HepG2 (cell line): ENCODE measurements around the gene FAM156B. TPM values are rescaled to one million over a fixed set of nuclear protein-coding genes. Genes with fewer than 3 reads are reported as not detected.

ENCODE experiments used
- DNMT3B ChIP-seq: conservative IDR thresholded peaks from 2 replicates; pipeline ENCODE4 v1.6.1; 2016; ENCODE audit warnings: missing biosample characterization, control low read depth
- ELF4 ChIP-seq: sonication (generic); formaldehyde crosslinking; IDR thresholded peaks from 2 replicates; pipeline ENCODE4 v1.5.0; 2020; ENCODE audit warnings: missing genetic modification reagents, mild to moderate bottlenecking, moderate library complexity, borderline replicate concordance
- HOXA7 ChIP-seq: sonication (generic); formaldehyde crosslinking; IDR thresholded peaks from 2 replicates; pipeline ENCODE4 v1.8.1; 2022; ENCODE audit warnings: mild to moderate bottlenecking, missing genetic modification reagents, moderate library complexity
- KDM6A ChIP-seq: IDR thresholded peaks from 2 replicates; pipeline ENCODE4 v1.6.1; 2016; ENCODE audit warnings: low read depth
- MAFF ChIP-seq: IDR thresholded peaks from 2 replicates; pipeline ENCODE4 v1.6.1; 2011; ENCODE audit warnings: low read depth, low read length, improper control_type of control experiment
- NFYB ChIP-seq: sonication (generic); formaldehyde crosslinking; IDR thresholded peaks from 2 replicates; pipeline ENCODE4 v1.4.0; 2020; ENCODE audit warnings: missing genetic modification reagents
- SPEN ChIP-seq: sonication (generic); formaldehyde crosslinking; IDR thresholded peaks from 2 replicates; pipeline ENCODE4 v1.5.1; 2020; ENCODE audit warnings: low read depth, mild to moderate bottlenecking, missing genetic modification reagents
- TEAD3 ChIP-seq: optimal IDR thresholded peaks from 2 replicates; pipeline ENCODE3; 2016; ENCODE audit warnings: borderline replicate concordance
- ZFYVE20 ChIP-seq: sonication (generic); formaldehyde crosslinking; IDR thresholded peaks from 2 replicates; pipeline ENCODE4 v1.8.0; 2023; ENCODE audit warnings: low read depth, mild to moderate bottlenecking, moderate library complexity, missing genetic modification reagents, borderline replicate concordance
- ZNF569 ChIP-seq: sonication (generic); formaldehyde crosslinking; IDR thresholded peaks from 2 replicates; pipeline ENCODE4 v1.5.0; 2020; ENCODE audit warnings: mild to moderate bottlenecking, missing genetic modification reagents, moderate library complexity, borderline replicate concordance
- polyA plus RNA-seq, 8 experiments: library from polyadenylated mRNA; depleted of rRNA in 3 of 8; stranded (reverse) in 7 of 8; unstranded in 1 of 8; fragments of >200 nt; fragmentation: Illumina TruSeq in 4 of 8; extraction: Trizol in 4 of 8; gene quantifications; 2 replicates each; pipeline versions ENCODE4 v1.2.1 to v1.2.3, GENCODE V29; 2011 to 2016; ENCODE audit warnings: low read depth in 4 of 8, missing spikeins in 1 of 8, mixed read lengths in 1 of 8; ENCODE audit not compliant: insufficient read depth in 1 of 8
- total RNA-seq, 5 experiments: library from RNA; depleted of rRNA; stranded (reverse); fragments of >200 nt; fragmentation: Illumina TruSeq; extraction: Trizol; gene quantifications; 2 replicates each; pipeline ENCODE4 v1.2.3, GENCODE V29; 2016; ENCODE audit warnings: low read depth in 1 of 5
- TF ChIP-seq, protein P1 (sequence below): sonication (generic); formaldehyde crosslinking; IDR thresholded peaks from 2 replicates; pipeline ENCODE4 v1.5.0; 2020; ENCODE audit warnings: missing genetic modification reagents, mild to moderate bottlenecking, borderline replicate concordance
- TF ChIP-seq, protein P2 (sequence below): IDR thresholded peaks from 2 replicates; pipeline ENCODE4 v1.6.1; 2016
- TF ChIP-seq, protein P3 (sequence below): sonication (generic); formaldehyde crosslinking; IDR thresholded peaks from 2 replicates; pipeline ENCODE4 v1.5.1; 2020; ENCODE audit warnings: mild to moderate bottlenecking, missing genetic modification reagents, moderate library complexity
- TF ChIP-seq, protein P4 (sequence below): sonication (generic); formaldehyde crosslinking; IDR thresholded peaks from 2 replicates; pipeline ENCODE4 v1.4.0; 2020; ENCODE audit warnings: missing genetic modification reagents
- TF ChIP-seq, protein P5 (sequence below): sonication (generic); formaldehyde crosslinking; IDR thresholded peaks from 2 replicates; pipeline ENCODE4 v1.4.0; 2020; ENCODE audit warnings: missing genetic modification reagents, borderline replicate concordance
- TF ChIP-seq, protein P6 (sequence below): sonication (generic); formaldehyde crosslinking; IDR thresholded peaks from 2 replicates; pipeline ENCODE4 v1.4.0; 2020; ENCODE audit warnings: missing genetic modification reagents, mild to moderate bottlenecking, borderline replicate concordance

Gene FAM156B
- total and polyA plus RNA-seq, 2 of the 13 experiments (the other 11 are each of a cell fraction or from before 2014, with no cell fraction given), result 7.8 to 82.1 TPM

DNA sequence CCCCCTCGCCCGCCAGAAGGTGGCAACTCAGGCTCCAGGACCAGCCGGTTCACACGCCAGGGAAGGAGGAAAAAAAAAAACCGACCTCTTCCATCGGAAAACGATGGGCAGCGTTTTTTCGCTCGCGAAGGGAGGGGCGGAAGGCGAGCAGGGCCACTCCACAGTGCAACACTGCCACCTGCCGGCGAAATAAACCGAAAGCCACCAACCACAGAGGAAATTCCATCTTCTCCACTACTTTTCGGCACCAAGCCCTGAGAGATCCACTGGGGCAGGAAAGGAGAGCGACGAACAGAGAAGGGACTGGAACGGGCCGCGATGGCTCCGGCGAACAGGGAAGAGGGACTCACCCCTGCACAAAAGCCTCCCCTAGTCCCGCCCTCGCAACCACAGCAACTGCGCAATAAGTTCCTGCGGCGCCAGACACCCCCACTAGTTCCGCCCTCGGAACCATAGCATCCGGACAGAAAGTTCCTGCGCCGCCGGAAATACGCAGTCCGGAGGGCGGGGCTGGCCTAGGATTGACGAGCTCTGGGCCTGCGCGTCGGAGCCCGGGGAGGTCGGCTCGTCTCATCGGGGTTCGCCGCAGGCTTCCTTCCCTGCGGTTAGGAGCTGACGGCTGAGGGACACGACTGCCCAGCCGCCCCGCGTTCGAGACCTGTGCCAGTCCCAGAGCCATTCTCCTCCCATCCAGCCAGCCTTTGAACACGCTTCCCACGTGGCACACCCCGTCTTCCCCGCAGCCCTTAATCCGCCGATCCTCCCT lies 37.8 kb downstream of the FAM156B start (continued):
- no peak for TF ChIP-seq NFYB (CRISPR knock-in tag)
- TF ChIP-seq KDM6A (CRISPR knock-in tag), result no peak
- TF ChIP-seq ELF4, result no peak
- no peak for TF ChIP-seq TEAD3 (CRISPR knock-in tag)
- TF ChIP-seq, protein P1, sequence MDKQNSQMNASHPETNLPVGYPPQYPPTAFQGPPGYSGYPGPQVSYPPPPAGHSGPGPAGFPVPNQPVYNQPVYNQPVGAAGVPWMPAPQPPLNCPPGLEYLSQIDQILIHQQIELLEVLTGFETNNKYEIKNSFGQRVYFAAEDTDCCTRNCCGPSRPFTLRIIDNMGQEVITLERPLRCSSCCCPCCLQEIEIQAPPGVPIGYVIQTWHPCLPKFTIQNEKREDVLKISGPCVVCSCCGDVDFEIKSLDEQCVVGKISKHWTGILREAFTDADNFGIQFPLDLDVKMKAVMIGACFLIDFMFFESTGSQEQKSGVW (CRISPR knock-in tag), result no peak
- TF ChIP-seq, protein P2, sequence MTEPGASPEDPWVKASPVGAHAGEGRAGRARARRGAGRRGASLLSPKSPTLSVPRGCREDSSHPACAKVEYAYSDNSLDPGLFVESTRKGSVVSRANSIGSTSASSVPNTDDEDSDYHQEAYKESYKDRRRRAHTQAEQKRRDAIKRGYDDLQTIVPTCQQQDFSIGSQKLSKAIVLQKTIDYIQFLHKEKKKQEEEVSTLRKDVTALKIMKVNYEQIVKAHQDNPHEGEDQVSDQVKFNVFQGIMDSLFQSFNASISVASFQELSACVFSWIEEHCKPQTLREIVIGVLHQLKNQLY (CRISPR knock-in tag), result no peak
- TF ChIP-seq, protein P3, sequence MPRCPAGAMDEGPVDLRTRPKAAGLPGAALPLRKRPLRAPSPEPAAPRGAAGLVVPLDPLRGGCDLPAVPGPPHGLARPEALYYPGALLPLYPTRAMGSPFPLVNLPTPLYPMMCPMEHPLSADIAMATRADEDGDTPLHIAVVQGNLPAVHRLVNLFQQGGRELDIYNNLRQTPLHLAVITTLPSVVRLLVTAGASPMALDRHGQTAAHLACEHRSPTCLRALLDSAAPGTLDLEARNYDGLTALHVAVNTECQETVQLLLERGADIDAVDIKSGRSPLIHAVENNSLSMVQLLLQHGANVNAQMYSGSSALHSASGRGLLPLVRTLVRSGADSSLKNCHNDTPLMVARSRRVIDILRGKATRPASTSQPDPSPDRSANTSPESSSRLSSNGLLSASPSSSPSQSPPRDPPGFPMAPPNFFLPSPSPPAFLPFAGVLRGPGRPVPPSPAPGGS, result no peak
- TF ChIP-seq SPEN (CRISPR knock-in tag), result peak; percentile 59; the same call in 1 of the 2 replicates
- TF ChIP-seq MAFF, result no peak
- TF ChIP-seq ZNF569, result no peak
- TF ChIP-seq, protein P4, sequence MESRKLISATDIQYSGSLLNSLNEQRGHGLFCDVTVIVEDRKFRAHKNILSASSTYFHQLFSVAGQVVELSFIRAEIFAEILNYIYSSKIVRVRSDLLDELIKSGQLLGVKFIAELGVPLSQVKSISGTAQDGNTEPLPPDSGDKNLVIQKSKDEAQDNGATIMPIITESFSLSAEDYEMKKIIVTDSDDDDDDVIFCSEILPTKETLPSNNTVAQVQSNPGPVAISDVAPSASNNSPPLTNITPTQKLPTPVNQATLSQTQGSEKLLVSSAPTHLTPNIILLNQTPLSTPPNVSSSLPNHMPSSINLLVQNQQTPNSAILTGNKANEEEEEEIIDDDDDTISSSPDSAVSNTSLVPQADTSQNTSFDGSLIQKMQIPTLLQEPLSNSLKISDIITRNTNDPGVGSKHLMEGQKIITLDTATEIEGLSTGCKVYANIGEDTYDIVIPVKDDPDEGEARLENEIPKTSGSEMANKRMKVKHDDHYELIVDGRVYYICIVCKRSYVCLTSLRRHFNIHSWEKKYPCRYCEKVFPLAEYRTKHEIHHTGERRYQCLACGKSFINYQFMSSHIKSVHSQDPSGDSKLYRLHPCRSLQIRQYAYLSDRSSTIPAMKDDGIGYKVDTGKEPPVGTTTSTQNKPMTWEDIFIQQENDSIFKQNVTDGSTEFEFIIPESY (CRISPR knock-in tag), result no peak
- TF ChIP-seq, protein P5, sequence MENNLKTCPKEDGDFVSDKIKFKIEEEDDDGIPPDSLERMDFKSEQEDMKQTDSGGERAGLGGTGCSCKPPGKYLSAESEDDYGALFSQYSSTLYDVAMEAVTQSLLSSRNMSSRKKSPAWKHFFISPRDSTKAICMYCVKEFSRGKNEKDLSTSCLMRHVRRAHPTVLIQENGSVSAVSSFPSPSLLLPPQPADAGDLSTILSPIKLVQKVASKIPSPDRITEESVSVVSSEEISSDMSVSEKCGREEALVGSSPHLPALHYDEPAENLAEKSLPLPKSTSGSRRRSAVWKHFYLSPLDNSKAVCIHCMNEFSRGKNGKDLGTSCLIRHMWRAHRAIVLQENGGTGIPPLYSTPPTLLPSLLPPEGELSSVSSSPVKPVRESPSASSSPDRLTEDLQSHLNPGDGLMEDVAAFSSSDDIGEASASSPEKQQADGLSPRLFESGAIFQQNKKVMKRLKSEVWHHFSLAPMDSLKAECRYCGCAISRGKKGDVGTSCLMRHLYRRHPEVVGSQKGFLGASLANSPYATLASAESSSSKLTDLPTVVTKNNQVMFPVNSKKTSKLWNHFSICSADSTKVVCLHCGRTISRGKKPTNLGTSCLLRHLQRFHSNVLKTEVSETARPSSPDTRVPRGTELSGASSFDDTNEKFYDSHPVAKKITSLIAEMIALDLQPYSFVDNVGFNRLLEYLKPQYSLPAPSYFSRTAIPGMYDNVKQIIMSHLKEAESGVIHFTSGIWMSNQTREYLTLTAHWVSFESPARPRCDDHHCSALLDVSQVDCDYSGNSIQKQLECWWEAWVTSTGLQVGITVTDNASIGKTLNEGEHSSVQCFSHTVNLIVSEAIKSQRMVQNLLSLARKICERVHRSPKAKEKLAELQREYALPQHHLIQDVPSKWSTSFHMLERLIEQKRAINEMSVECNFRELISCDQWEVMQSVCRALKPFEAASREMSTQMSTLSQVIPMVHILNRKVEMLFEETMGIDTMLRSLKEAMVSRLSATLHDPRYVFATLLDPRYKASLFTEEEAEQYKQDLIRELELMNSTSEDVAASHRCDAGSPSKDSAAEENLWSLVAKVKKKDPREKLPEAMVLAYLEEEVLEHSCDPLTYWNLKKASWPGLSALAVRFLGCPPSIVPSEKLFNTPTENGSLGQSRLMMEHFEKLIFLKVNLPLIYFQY (CRISPR knock-in tag), result no peak
- no peak for TF ChIP-seq ZFYVE20
- TF ChIP-seq, protein P6, sequence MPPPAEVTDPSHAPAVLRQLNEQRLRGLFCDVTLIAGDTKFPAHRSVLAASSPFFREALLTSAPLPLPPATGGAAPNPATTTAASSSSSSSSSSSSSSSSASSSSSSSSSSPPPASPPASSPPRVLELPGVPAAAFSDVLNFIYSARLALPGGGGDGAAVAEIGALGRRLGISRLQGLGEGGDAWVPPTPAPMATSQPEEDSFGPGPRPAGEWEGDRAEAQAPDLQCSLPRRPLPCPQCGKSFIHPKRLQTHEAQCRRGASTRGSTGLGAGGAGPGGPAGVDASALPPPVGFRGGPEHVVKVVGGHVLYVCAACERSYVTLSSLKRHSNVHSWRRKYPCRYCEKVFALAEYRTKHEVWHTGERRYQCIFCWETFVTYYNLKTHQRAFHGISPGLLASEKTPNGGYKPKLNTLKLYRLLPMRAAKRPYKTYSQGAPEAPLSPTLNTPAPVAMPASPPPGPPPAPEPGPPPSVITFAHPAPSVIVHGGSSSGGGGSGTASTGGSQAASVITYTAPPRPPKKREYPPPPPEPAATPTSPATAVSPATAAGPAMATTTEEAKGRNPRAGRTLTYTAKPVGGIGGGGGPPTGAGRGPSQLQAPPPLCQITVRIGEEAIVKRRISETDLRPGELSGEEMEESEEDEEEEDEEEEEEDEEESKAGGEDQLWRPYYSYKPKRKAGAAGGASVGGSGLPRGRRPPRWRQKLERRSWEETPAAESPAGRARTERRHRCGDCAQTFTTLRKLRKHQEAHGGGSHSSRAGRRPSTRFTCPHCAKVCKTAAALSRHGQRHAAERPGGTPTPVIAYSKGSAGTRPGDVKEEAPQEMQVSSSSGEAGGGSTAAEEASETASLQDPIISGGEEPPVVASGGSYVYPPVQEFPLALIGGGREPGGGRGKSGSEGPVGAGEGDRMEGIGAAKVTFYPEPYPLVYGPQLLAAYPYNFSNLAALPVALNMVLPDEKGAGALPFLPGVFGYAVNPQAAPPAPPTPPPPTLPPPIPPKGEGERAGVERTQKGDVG, result no peak
- no peak for TF ChIP-seq HOXA7 (CRISPR knock-in tag)
- 0 out of 2 replicates have a peak, but pooled peaks have one; percentile 40 for TF ChIP-seq DNMT3B (CRISPR knock-in tag)
